H9 (cell line): Measurements from ENCODE around the gene GATA3. TPM values are rescaled to one million over a fixed set of nuclear protein-coding genes. Genes with fewer than 3 reads are reported as not detected.

ENCODE experiments used
- DNase-seq: peaks from one replicate; pipeline ENCODE4 v3.0.0-alpha.2; 2017
- H2AFZ ChIP-seq: one replicate; pipeline ENCODE4 v1.6.1; 2013; ENCODE audit warnings: mild to moderate bottlenecking, low read length, control low read depth, moderate library complexity
- H2AK5ac ChIP-seq: 2 replicates; pipeline ENCODE4 v1.6.1; 2013; ENCODE audit warnings: low read length, control low read depth, mixed read lengths; ENCODE audit not compliant: insufficient read length
- H2BK120ac ChIP-seq: one replicate; pipeline ENCODE4 v1.6.1; 2013; ENCODE audit warnings: low read depth, mild to moderate bottlenecking, low read length, control low read depth, inconsistent platforms; ENCODE audit not compliant: poor library complexity, severe bottlenecking
- H2BK12ac ChIP-seq: 2 replicates; pipeline ENCODE4 v1.6.1; 2013; ENCODE audit warnings: low read length, control low read depth, mixed read lengths, low read depth; ENCODE audit not compliant: insufficient read length
- H2BK15ac ChIP-seq: 2 replicates; pipeline ENCODE4 v1.6.1; 2013; ENCODE audit warnings: low read depth, low read length, control low read depth
- H2BK20ac ChIP-seq: one replicate; pipeline ENCODE4 v1.6.1; 2013; ENCODE audit warnings: low read depth, mild to moderate bottlenecking, low read length, control low read depth, inconsistent platforms; ENCODE audit not compliant: poor library complexity, severe bottlenecking
- H2BK5ac ChIP-seq: 2 replicates; pipeline ENCODE4 v1.6.1; 2013; ENCODE audit warnings: low read length, control low read depth, mixed read lengths; ENCODE audit not compliant: insufficient read length
- H3K14ac ChIP-seq: 2 replicates; pipeline ENCODE4 v1.6.1; 2013; ENCODE audit warnings: low read length, control low read depth; ENCODE audit not compliant: insufficient read depth
- H3K18ac ChIP-seq: 2 replicates; pipeline ENCODE4 v1.6.1; 2013; ENCODE audit warnings: low read depth, mild to moderate bottlenecking, mixed read lengths, low read length, control low read depth; ENCODE audit not compliant: insufficient read length
- H3K23ac ChIP-seq: 2 replicates; pipeline ENCODE4 v1.6.1; 2013; ENCODE audit warnings: low read length, control low read depth, mixed read lengths, low read depth; ENCODE audit not compliant: insufficient read length
- H3K23me2 ChIP-seq: 2 replicates; pipeline ENCODE4 v1.6.1; 2013; ENCODE audit warnings: low read depth, mild to moderate bottlenecking, mixed read lengths, low read length, control low read depth; ENCODE audit not compliant: insufficient read length, poor library complexity, severe bottlenecking
- H3K27ac ChIP-seq: 2 replicates; pipeline ENCODE4 v1.5.1; 2013; ENCODE audit warnings: low read length, control low read depth, mixed read lengths, low read depth; ENCODE audit not compliant: insufficient read length
- H3K27me3 ChIP-seq: 2 replicates; pipeline ENCODE4 v1.6.1; 2013; ENCODE audit warnings: low read length, control low read depth, inconsistent platforms; ENCODE audit not compliant: insufficient read depth
- H3K4ac ChIP-seq: 2 replicates; pipeline ENCODE4 v1.6.1; 2013; ENCODE audit warnings: low read depth, mild to moderate bottlenecking, control low read depth, inconsistent platforms, low read length, moderate library complexity
- H3K4me1 ChIP-seq: 2 replicates; pipeline ENCODE4 v1.6.1; 2013; ENCODE audit warnings: low read length, control low read depth, inconsistent platforms; ENCODE audit not compliant: insufficient read depth
- H3K4me2 ChIP-seq: 2 replicates; pipeline ENCODE4 v1.6.1; 2013; ENCODE audit warnings: low read length, control low read depth, mixed read lengths; ENCODE audit not compliant: insufficient read length, insufficient read depth
- H3K56ac ChIP-seq: 2 replicates; pipeline ENCODE4 v1.6.1; 2013; ENCODE audit warnings: low read depth, mild to moderate bottlenecking, mixed read lengths, low read length, control low read depth; ENCODE audit not compliant: insufficient read length
- H3K79me1 ChIP-seq: 2 replicates; pipeline ENCODE4 v1.6.1; 2013; ENCODE audit warnings: low read depth, mild to moderate bottlenecking, moderate library complexity, low read length, control low read depth, inconsistent platforms; ENCODE audit not compliant: insufficient read depth, poor library complexity, severe bottlenecking
- H3K79me2 ChIP-seq: 2 replicates; pipeline ENCODE4 v1.6.1; 2013; ENCODE audit warnings: low read length, control low read depth, inconsistent platforms; ENCODE audit not compliant: insufficient read depth
- H3K9ac ChIP-seq: 2 replicates; pipeline ENCODE4 v1.6.1; 2013; ENCODE audit warnings: low read length, control low read depth, mixed read lengths; ENCODE audit not compliant: insufficient read length; ENCODE audit errors: extremely low read depth
- H3K9me3 ChIP-seq: one replicate; pipeline ENCODE4 v1.6.1; 2013; ENCODE audit warnings: low read depth, low read length, inconsistent platforms; ENCODE audit not compliant: control insufficient read depth
- H3T11ph ChIP-seq: one replicate; pipeline ENCODE4 v1.6.1; 2013; ENCODE audit warnings: mild to moderate bottlenecking, low read length, control low read depth, inconsistent platforms
- H4K20me1 ChIP-seq: one replicate; pipeline ENCODE4 v1.6.1; 2013; ENCODE audit not compliant: control insufficient read depth, insufficient read length, insufficient read depth
- H4K5ac ChIP-seq: 2 replicates; pipeline ENCODE4 v1.6.1; 2013; ENCODE audit warnings: low read depth, mild to moderate bottlenecking, mixed read lengths, low read length, control low read depth; ENCODE audit not compliant: insufficient read length
- H4K8ac ChIP-seq: replicated peaks from 2 replicates; pipeline ENCODE4 v1.6.1; 2013; ENCODE audit warnings: low read length, control low read depth, mixed read lengths, low read depth; ENCODE audit not compliant: insufficient read length
- H4K91ac ChIP-seq: 2 replicates; pipeline ENCODE4 v1.6.1; 2013; ENCODE audit warnings: low read depth, mild to moderate bottlenecking, moderate library complexity, mixed read lengths, low read length, control low read depth; ENCODE audit not compliant: insufficient read length
- H3K27ac Mint-ChIP-seq, 3 experiments: 2 replicates in 2 of 3; 3 replicates in 1 of 3; pipeline ENCODE4 v1.8.0; 2020 to 2021; ENCODE audit warnings: mixed read lengths in 3 of 3, mild to moderate bottlenecking in 1 of 3, moderate library complexity in 1 of 3
- H3K27me3 Mint-ChIP-seq: 2 replicates; pipeline ENCODE4 v1.8.0; 2021; ENCODE audit warnings: low read depth, mild to moderate bottlenecking, moderate library complexity, mixed read lengths
- H3K36me3 Mint-ChIP-seq, 3 experiments: 2 replicates in 2 of 3; 3 replicates in 1 of 3; pipeline ENCODE4 v1.8.0; 2020 to 2021; ENCODE audit warnings: low read depth in 3 of 3, mixed read lengths in 3 of 3; ENCODE audit not compliant: insufficient read depth in 1 of 3
- H3K4me1 Mint-ChIP-seq, 2 experiments: 2 replicates each; pipeline ENCODE4 v1.8.0; 2020; ENCODE audit warnings: mixed read lengths in 2 of 2
- H3K4me3 Mint-ChIP-seq, 2 experiments: 2 replicates in 1 of 2; 3 replicates in 1 of 2; pipeline ENCODE4 v1.8.0; 2020 to 2021; ENCODE audit warnings: mild to moderate bottlenecking in 2 of 2, mixed read lengths in 2 of 2, moderate library complexity in 1 of 2
- H3K9me3 Mint-ChIP-seq, 2 experiments: 2 replicates in 1 of 2; 3 replicates in 1 of 2; pipeline ENCODE4 v1.8.0; 2020; ENCODE audit warnings: mild to moderate bottlenecking in 2 of 2, mixed read lengths in 2 of 2, moderate library complexity in 1 of 2
- CTCF ChIP-seq: fragments of 200-600 bp; sonication (generic); conservative IDR thresholded peaks from 3 replicates; pipeline ENCODE4 v1.8.0; 2021; ENCODE audit warnings: antibody characterized with exemption, mild to moderate bottlenecking
- WGBS: extraction: QIAGEN DNeasy Blood & Tissue Kit; methylation state at CpG from one replicate; pipeline ENCODE4 v1.1.7; 2013; ENCODE audit warnings: missing lambda C conversion rate, low lambda C conversion rate, mixed read lengths; ENCODE audit not compliant: insufficient read length; ENCODE audit errors: extremely low coverage; 5-methylcytosine and 5-hydroxymethylcytosine counted together
- total RNA-seq: library from RNA; stranded (reverse); gene quantifications from 2 replicates; pipeline ENCODE4 v1.2.1, GENCODE V29; 2021

The GATA3 gene
- total RNA-seq, 1 experiment from 2014 or later, result 0.31 TPM

GRCh38 chr10:8069627-8070026 is 15.1 kb downstream of the GATA3 start:
- H3K4me1 Mint-ChIP-seq, result peaks cover 19 to 37% of the 10 kb centered on the region in 2 experiments
- Histone ChIP-seq H3K18ac (no peak overlapping the region), H4K8ac (no peak overlapping the region), H4K5ac (no peak overlapping the region), H2BK5ac (no peak overlapping the region), H3K4me1 (0 out of 2 replicates have a peak, but pooled peaks cover under 1% of the 10 kb centered on the region), H3K79me2 (no peaks in the 10 kb centered on the region), H3K4ac (no peak overlapping the region), H2BK20ac (no peak overlapping the region), H4K20me1 (no peaks in the 10 kb centered on the region), H3K4me2 (no peak overlapping the region), H3K56ac (no peak overlapping the region), H3K9ac (no peak overlapping the region), H3K23ac (no peak overlapping the region), H2AK5ac (no peak overlapping the region), H3K27ac (no peak overlapping the region), H2BK12ac (no peak overlapping the region), H2BK15ac (no peak overlapping the region), H2BK120ac (no peak overlapping the region), H4K91ac (no peak overlapping the region), H3K23me2 (no peaks in the 10 kb centered on the region), H3K27me3 (no peaks in the 10 kb centered on the region; the same call in 1 of the 2 replicates), H2AFZ (no peak overlapping the region), H3K79me1 (no peaks in the 10 kb centered on the region), H3K9me3 (no peaks in the 10 kb centered on the region), H3T11ph (no peak overlapping the region), H3K14ac (no peak overlapping the region)
- peaks cover 0 to 5% (median 0%) of the 10 kb centered on the region in 3 experiments; a peak in 1 of 7 replicates for H3K36me3 Mint-ChIP-seq
- no peak overlapping the region for H3K27ac Mint-ChIP-seq
- H3K4me3 Mint-ChIP-seq, result no peak overlapping the region
- H3K9me3 Mint-ChIP-seq, result 0 out of 5 replicates have a peak, but pooled peaks cover 0 to 2% of the 10 kb centered on the region in 2 experiments
- TF ChIP-seq CTCF, result no peak
- DNase-seq, result no peak
- WGBS, result no CpG with 5 or more reads among the region's 7 CpGs
- H3K27me3 Mint-ChIP-seq, result peaks cover 58% of the 10 kb centered on the region
